ENCODE data around the gene TRPC4.

The TRPC4 gene

DNA sequence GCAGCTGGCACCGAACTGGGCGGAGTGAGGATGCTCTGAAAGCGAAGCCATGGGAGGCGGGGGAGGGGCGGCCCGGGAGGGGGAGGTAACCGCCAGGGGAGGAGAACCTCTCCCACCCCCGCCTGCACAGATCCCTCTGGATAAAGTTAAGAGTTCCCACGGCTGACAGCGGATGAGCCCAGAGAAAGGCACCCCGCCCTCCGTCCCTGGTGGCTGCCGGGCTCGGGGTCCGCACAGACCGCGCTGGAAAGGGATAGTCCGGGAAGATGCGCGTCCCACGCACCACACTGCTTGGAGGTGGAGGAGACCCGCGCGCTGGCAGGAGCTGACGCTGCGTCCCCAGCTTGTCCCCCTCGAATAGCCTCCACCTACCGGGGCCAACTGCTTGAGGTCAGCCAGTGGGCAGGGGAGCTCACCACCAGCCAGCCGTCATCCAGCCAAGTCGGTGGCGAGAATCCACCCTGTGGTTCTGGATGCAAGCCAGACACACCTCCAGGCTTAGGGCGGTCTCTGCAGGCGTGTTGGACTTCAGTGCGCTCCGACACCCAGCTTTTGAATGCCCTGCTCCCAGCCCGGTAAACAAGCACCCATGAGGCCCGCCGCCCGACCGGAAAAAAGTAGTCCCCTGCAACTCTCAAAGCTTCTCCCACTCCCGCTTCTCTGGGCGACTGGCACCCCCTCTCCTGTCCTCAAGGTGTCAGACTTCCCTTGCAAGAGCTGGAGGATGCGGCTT lies at the start of gene TRPC4:
TSS of gene TRPC4 (minus strand) at position 17 of the 733 bp plus-strand sequence. CDS start 86,439 bp downstream, outside the sequence.
- in situ Hi-C loops (cut with MboI; ENCODE audit: low sequenced_read_pairs) = no loop called here

DNA sequence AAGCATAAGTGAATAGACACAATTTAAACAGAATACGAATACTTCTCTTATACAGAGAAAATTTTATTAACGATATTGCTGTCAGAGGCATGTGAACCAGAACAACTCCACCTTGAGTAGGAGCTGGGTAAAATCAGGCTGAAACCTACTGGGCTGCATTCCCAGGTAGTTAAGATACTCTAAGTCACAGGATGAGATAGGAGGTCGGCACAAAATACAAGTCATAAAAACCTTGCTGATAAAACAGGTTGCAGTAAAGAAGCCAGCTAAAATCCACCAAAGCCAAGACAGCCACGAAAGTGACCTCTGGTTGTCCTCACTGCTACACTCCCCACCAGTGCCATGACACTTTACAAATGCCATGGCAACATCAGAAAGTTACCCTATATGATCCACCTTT lies 49.2 kb upstream of the TRPC4 start:
- in situ Hi-C loops (cut with MboI; ENCODE audit: low sequenced_read_pairs) = no loop called here

DNA sequence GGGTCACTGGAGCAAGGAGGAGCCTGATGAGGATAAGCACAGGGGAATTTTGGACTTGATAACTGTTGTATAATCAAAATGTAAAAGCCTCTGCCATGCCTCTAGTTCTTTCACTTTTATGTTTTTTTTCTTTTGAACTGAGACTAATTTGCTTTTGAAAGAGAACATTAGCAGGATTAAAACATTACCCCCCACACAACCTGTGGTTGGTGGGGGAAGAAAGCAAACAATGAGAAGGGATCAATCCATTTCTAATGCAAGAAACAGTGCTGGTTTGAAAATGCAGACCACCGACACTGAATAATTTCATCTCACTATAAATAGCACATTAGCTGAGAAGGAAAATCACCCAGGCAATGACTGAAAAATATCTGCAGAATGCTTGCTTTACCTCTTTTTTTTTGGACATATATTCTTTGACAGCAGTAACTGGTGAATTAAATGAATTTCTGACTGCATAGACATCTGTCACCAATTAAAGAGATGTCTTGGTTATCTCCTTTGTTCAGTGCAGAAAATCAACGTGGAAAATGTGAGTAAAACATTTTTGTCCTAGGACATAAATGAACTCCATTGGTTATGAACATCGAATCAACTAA lies 48.6 kb upstream of the TRPC4 start:
- in situ Hi-C loops (cut with MboI; ENCODE audit: low sequenced_read_pairs) = no loop called here

- in situ Hi-C loops (cut with MboI; ENCODE audit: low sequenced_read_pairs) = no loop called here
Measured at GRCh38 chr13:37914781-37915391, 45.3 kb upstream of the TRPC4 start.

DNA sequence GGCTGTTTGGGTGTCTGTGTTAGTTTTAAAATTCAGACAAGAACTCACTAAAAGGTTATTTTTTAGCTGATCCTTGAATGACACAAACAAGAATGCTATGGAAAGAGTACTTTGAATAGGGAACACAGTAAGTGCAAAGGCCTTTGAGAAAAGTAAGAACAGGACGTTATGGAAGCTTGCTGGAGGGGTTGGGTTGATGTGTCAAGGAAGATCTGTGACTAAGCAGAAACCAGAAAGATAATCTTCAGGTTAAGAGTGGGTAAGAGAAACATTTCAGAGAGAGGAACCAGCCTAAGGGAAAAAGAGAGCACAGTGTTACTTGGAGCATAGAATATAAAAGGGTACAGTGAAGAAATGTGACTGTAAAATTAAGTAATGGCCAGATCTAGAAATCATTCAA lies 41.2 kb upstream of the TRPC4 start:
- in situ Hi-C loops (cut with MboI; ENCODE audit: low sequenced_read_pairs) = no loop called here

- in situ Hi-C loops (cut with MboI; ENCODE audit: low sequenced_read_pairs) = no loop called here
Measured at GRCh38 chr13:37906880-37907279, 37.3 kb upstream of the TRPC4 start.

DNA sequence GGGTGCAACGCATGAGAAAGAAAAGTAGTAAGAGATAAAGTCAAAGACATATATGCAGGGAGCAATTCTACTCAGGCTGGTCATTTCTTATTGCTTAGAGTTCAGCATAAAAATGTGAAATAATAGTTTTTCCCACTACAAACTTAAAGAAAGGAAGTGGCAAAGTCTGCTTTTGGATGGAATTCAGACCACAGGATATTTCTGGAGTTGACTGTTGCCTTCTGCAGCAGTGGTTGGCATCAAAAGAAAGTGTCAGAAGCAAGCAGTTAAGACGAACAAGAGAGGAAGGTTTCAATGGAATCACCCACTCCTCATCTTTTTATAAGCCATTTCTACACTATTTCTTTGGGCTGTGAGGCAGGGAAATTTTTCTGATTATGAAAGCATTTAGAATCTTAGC lies 36.2 kb upstream of the TRPC4 start:
- in situ Hi-C loops (cut with MboI; ENCODE audit: low sequenced_read_pairs) = no loop called here

DNA sequence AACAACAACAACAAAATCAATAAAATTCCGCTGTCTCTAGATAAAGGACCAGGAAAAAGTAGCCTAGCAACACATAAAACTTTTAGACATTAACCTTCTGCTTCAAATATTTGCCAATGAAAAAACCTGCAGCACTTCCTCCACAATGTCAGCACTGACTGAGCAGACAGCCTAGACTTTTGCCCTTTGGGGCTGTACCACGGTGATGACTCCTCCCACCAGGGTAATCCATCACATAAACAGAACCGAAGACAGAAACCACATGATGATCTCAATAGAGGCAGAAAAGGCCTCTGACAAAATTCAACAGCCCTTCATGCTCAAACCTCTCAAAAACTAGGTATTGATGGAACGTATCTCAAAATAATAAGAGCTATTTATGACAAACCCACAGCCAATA lies 30.2 kb upstream of the TRPC4 start:
- in situ Hi-C loops (cut with MboI; ENCODE audit: low sequenced_read_pairs) = no loop called here

DNA sequence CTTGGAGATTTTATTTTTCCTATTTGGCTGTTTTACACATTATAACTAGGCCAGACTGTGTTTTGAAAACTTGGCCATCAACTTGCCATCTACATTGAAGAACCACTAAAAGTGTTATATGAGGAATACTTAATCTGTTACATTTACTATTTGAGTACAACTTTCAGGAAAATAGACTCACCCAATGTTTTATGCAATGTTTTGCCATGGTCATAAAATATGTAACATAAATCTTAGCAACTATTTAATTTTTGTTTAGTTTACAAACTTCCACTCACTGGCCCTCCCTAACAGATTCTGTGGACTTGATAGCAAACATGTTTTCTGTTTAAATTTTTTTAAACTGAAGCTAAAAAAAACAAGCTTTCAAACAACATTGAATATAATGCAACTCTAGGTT lies 23.7 kb upstream of the TRPC4 start:
- in situ Hi-C loops (cut with MboI; ENCODE audit: low sequenced_read_pairs) = no loop called here

- in situ Hi-C loops (cut with MboI; ENCODE audit: low sequenced_read_pairs) = no loop called here
Measured at GRCh38 chr13:37889820-37890219, 20.2 kb upstream of the TRPC4 start.

- in situ Hi-C loops (cut with MboI; ENCODE audit: low sequenced_read_pairs) = no loop called here
Measured at GRCh38 chr13:37889102-37889501, 19.5 kb upstream of the TRPC4 start.

DNA sequence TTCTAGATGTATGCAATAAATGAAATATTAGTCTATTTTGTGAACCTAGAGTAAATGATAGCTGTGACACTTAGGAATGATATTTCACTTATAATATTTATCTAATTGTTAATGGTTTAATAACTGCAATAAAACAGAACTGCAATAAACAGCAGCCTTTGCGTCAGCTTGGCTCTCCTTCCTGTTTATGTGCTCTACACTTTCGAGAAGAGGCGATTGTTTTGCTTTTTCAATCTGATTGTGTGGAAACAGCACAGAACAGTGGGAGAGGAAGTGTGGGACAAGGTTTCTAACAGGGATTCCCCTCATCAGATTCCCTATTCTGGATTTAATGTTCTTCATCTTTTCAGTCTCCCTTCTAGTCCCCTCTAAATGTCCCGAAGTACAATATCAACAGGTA lies 17.3 kb upstream of the TRPC4 start:
- in situ Hi-C loops (cut with MboI; ENCODE audit: low sequenced_read_pairs) = no loop called here

GRCh38 chr13:37884674-37885073 lies 15.1 kb upstream of the TRPC4 start:
- in situ Hi-C loops (cut with MboI; ENCODE audit: low sequenced_read_pairs) = no loop called here

DNA sequence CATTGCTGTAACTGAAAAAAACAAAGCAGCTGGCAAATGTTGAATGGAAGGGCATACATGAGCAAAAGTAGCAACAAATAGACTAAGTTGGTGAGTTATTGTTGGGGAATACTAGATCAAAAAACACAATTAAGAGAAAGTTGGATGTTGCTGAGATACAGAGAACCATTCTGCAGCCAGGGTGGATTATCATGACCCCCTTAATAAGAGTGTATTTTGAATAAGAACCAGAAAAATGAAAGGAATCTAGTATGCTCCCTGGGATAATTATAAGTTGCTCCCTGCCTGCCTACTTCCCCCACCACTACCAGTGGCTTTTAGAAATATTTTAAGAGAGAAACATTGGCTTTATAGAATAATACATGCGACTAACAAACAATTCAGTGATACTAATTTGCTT lies 14.5 kb upstream of the TRPC4 start:
- in situ Hi-C loops (cut with MboI; ENCODE audit: low sequenced_read_pairs) = no loop called here

DNA sequence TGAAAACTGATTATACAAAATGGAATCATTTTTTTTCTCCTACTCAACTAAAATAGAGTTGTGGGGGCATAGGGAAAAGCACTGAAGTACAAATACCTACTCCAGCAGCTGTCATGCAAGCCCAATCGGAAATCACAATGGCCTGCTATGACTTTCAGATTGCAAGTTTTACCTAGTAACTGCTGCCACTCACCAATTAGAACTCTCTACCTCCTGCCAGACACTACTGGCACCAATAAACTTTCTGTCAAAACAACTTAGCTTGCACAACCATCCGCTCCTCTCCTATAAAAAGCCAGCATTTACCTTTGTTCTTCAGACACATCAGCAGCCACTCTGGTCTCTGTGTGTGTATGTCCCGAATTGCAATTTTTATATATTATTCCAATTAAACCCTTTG lies 9.3 kb upstream of the TRPC4 start:
- in situ Hi-C loops (cut with MboI; ENCODE audit: low sequenced_read_pairs) = no loop called here

DNA sequence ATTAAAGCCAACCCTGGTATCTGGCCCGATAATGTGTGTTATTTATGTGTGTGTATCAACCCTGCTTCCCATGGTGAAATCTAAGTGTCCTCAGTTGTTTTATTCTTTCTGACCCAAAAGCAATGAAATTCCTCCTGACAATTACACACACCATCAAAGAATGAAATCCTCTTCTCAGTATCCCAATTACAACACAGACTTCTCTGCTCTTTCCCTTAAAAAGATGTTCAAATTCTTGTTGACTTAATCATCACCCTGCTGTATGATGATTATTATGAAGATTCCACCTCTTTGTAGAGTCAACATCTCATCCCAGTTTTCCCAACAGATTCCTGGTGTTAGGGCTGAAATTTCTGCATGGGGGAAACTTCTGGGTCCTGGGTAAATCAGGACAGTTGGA lies 8.9 kb upstream of the TRPC4 start:
- in situ Hi-C loops (cut with MboI; ENCODE audit: low sequenced_read_pairs) = no loop called here

DNA sequence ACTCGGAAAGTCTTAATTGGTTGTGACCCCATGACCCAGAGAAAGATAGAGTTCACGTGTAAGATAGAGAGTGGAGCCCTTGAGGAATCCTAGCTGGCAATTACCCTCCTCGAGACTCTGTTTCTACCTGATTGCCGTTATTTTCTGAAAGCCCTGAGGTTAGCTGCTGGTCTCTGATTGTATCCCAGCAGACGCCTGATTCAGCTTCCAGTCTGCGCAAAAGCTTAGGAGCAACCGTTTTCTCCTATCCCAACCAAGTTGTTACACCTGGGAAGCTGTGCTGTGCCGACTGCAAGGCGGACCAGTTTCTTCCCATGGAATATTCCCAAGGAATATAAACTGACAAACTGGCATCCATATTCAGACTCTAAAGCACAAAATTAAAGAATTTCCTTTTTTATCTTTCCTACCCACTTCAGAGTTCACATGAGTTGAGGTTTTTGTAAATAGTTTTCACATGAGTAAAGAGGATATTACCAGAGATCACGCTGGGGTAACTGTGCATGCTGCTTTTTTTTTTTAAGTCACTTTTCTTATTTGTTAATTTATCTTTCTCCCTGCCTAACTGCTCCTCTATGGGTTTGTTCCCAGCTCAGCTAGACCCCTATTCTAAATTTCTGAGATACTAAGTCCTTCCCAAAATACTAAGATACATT lies 1.5 kb upstream of the TRPC4 start:
- in situ Hi-C loops (cut with MboI; ENCODE audit: low sequenced_read_pairs) = no loop called here

DNA sequence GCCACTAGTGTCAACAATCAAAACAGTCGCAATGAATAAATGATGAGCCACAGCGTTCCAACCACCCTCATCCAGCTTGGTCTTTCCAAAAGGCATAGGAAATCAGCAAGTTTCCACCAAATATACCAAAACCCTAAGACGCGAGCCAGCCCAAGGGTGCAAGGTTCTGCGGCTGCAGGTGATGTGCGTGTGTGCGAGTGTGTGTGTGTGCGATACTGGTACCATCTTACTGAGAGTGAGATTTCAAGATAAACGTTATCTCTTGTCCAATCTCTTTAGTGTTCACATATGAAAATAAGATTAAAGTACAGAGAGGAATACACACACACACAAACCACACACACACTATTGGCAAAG lies 895 bp upstream of the TRPC4 start:
- in situ Hi-C loops (cut with MboI; ENCODE audit: low sequenced_read_pairs) = no loop called here

GRCh38 chr13:37869506-37869755 lies 141 bp downstream of the TRPC4 start:
- in situ Hi-C loops (cut with MboI; ENCODE audit: low sequenced_read_pairs) = no loop called here

- in situ Hi-C loops (cut with MboI; ENCODE audit: low sequenced_read_pairs) = no loop called here
Measured at GRCh38 chr13:37868691-37869505, 674 bp downstream of the TRPC4 start.

- in situ Hi-C loops (cut with MboI; ENCODE audit: low sequenced_read_pairs) = no loop called here
Measured at GRCh38 chr13:37863708-37864107, 5.9 kb downstream of the TRPC4 start.
